ENCODE results near the gene VPS16.

VPS16 gene

DNA sequence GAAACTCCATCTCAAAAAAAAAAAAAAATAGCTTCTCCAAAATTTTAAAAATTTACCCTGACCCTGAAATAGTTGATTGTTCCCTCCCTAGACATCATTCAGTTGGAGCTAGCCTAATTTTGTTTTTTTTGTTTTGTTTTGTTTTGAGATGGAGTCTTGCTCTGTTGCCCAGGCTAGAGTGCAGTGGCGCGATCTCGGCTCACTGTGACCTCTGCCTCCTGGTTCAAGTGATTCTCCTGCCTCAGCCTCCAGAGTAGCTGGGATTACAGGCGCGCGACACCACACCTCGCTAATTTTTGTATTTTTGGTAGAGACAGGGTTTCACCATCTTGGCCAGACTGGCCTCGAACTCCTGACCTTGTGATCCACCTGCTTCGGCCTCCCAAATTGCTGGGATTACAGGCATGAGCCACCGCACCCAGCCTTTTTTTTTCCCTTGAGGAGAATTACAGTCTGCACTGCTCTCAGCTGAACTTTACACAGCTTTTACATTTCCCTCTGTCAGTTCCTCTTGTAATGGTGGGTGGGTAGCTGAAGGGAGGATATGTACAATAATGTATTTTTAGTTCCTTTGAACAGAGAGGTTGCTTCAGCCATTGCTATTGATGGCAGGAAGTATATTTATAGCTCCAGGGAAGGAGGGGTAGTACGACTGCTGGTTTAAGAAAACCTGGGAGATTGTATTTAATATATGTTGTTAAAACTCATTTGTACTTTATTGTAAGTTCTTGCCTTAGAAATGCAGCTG, 60.5 kb downstream of the VPS16 start:
- no peak for TF ChIP-seq CTCF (conservative IDR thresholded peaks at IDR 0.05; ENCODE audit: low read length)
- DNase-seq (ENCODE audit: low read depth) = no peak
- H3K4me3 ChIP-seq (ENCODE audit: low read length) = no peak overlapping the region

GRCh38 chr20:2902291-2902690, 61.7 kb downstream of the VPS16 start:
- DNase-seq (ENCODE audit: low read depth) = peak; percentile 1
- no peak for TF ChIP-seq CTCF (conservative IDR thresholded peaks at IDR 0.05; ENCODE audit: low read length)
- no peak overlapping the region for H3K4me3 ChIP-seq (ENCODE audit: low read length)

DNA sequence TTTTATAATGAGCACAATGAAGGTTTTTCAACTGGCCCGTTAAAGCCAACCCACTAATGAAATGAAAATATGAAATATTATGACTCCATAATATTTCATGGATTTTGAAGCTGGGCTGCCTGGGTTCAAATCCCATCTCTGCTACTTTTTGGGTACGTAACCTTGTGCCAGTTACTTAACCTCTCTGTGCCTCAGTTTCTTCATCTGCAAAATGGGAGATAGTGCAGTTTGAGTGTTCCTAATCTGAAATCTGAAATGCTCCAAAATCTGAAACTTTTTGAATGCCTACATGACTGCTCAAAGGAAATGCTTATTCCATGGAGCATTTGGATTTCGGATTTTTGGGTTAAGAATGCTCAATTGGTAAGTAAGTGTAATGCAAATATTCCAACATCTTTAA, 62.3 kb downstream of the VPS16 start:
- no peak for DNase-seq (ENCODE audit: low read depth)
- H3K4me3 ChIP-seq (ENCODE audit: low read length) = no peak overlapping the region
- no peak for TF ChIP-seq CTCF (conservative IDR thresholded peaks at IDR 0.05; ENCODE audit: low read length)

DNA sequence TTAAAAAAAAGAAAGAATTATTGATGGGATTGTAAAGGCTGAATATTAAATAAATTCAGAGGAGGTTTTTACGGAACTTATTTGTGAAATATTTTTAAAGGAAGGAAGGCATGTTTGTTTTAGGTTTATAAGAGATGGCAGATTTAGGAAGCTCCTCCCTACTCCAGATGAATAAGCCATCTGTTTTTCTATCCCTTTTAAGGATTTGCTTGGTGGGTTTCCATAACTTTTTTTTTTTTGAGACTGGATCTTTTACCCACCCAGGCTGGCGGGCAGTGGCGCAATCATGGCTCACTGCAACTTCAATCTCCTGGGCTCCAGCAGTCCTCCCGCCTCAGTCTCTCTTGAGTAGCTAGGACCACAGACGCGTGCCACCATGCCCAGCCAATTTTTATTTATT, 63.1 kb downstream of the VPS16 start:
- H3K4me3 ChIP-seq (ENCODE audit: low read length) = no peak overlapping the region
- no peak for TF ChIP-seq CTCF (conservative IDR thresholded peaks at IDR 0.05; ENCODE audit: low read length)
- DNase-seq (ENCODE audit: low read depth) = no peak

- H3K4me3 ChIP-seq (ENCODE audit: low read length) = no peak overlapping the region
- TF ChIP-seq CTCF (conservative IDR thresholded peaks at IDR 0.05; ENCODE audit: low read length) = no peak
Measured at GRCh38 chr20:2907519-2907918, 67.0 kb downstream of the VPS16 start.

DNA sequence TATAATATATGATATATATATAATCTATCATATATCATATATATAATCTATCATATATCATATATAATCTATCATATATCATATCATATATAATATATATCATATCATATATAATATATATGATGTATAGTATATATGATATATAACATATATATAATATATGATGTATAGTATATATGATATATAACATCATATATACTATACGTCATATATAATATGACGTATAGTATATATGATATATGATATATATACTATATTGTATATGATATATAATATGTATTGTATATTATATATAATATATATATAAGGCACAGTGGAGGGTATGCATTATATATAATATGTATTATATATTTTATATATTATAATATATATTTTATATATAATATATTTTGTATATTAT, 69.4 kb downstream of the VPS16 start:
- no peak for TF ChIP-seq CTCF (conservative IDR thresholded peaks at IDR 0.05; ENCODE audit: low read length)
- no peak for DNase-seq (ENCODE audit: low read depth)
- H3K4me3 ChIP-seq (ENCODE audit: low read length) = no peak overlapping the region

More at GRCh38 chr20:2907519-2907918, 67.0 kb downstream of the VPS16 start:
- DNase-seq (ENCODE audit: low read depth) = no peak

DNA sequence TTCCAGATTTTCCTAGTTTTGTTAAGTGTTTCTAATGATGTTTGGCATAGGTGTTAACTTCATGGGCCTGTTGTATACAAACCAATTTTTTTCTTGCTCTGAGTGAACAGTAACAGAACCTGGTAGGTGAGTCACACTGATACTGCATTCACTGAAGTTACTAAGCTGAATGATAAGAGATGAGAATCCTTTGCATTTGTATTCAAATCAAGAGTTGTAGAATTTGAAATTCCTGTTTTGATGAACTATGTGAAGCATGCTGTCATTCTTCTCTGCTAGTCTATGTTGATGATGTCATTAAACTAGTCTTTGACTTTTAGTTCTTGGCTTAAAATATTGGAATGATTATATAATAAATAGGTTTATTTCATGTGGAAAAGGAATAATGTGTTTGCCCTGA, 70.7 kb downstream of the VPS16 start:
- no peak for DNase-seq (ENCODE audit: low read depth)
- no peak overlapping the region for H3K4me3 ChIP-seq (ENCODE audit: low read length)
- TF ChIP-seq CTCF (conservative IDR thresholded peaks at IDR 0.05; ENCODE audit: low read length) = no peak
